GM20000 (cell line): Measurements from ENCODE around the gene LRP3.

ENCODE experiments used
- DNase-seq: peaks from one replicate; pipeline ENCODE4 v3.0.0; 2012; ENCODE audit warnings: low spot score
- TF ChIP-seq, protein P1 (sequence below): IDR thresholded peaks from 2 replicates; pipeline ENCODE4 v1.5.1; 2012; ENCODE audit warnings: mild to moderate bottlenecking, control low read depth; ENCODE audit errors: extremely low read depth, missing control alignments

The LRP3 gene

DNA sequence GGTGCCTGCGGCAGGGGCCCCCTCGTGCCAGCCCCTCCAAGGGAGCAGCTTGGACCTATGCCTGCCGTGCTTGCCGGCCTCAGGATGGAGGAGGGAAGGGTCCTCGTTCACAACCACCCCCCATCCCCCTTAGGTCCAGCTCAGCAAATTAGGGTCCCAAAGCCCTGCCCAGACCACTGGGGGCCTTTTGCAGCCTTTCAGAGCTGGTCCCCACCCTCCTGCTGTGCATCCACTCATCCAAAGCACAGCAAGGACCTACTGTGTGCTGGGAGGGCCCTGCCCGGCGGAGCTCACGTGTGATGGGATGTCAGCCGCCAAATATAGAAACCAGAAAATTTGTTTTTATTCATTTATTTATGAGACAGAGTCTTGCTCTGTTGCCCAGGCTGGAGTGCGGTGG is 48.0 kb downstream of the LRP3 start:
- TF ChIP-seq, protein P1, sequence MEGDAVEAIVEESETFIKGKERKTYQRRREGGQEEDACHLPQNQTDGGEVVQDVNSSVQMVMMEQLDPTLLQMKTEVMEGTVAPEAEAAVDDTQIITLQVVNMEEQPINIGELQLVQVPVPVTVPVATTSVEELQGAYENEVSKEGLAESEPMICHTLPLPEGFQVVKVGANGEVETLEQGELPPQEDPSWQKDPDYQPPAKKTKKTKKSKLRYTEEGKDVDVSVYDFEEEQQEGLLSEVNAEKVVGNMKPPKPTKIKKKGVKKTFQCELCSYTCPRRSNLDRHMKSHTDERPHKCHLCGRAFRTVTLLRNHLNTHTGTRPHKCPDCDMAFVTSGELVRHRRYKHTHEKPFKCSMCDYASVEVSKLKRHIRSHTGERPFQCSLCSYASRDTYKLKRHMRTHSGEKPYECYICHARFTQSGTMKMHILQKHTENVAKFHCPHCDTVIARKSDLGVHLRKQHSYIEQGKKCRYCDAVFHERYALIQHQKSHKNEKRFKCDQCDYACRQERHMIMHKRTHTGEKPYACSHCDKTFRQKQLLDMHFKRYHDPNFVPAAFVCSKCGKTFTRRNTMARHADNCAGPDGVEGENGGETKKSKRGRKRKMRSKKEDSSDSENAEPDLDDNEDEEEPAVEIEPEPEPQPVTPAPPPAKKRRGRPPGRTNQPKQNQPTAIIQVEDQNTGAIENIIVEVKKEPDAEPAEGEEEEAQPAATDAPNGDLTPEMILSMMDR = no peak
- DNase-seq = no peak

DNA sequence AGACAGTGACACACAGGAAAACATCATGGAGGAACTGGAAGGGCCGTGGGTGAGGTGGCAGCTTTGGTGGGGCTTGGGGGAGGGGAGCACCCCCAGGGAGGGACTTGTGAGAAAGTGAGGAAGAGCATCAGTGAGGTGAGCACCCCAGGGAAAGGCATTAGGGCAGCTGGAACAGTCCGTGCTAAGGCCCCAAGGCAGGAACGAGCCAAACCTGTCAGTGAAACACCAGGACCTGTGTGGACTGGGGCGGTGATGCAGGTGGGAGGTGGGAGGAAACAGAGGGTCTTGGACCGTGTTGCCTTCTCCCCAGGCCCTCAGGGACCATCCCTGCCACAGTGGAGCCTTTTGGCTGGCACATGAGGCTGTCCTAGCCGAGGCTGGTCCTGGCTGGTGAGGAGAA is 48.8 kb downstream of the LRP3 start:
- TF ChIP-seq, protein P1 = no peak
- DNase-seq = no peak

DNA sequence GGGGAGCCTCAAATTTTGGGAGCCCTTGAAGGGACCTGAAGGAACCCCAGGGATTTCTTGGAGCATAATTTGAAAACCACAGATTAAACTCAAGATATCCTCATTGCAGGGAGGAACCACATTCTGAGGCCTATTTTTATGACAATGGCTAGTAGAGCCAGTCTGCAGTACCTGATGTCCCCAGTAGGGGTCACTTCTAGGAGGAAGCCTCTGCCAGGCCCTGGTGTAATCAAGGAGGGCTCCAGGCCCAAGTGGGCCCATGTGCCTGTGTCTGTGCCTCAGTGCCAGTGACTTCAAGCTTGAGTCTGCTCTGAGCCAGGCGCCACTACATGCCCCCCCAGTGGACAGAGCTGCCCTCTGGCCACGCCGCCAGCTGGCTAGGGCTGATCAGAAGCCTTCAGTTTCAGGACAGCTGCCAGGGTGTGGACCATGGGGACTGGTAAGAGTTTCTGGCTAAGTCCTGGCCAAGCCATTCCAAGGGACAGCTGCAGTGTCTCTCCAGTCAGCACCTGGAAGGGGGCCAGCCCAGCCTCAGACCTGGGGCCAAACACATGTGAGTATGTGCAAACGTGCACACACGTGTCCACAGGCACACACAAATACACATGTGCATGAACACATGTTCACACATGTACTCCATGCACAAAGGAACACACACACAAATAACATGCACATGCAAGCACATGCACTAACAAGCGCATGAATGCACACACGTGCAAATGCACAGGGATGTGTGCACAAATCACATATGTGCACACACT is 52.0 kb downstream of the LRP3 start:
- no peak for DNase-seq

DNA sequence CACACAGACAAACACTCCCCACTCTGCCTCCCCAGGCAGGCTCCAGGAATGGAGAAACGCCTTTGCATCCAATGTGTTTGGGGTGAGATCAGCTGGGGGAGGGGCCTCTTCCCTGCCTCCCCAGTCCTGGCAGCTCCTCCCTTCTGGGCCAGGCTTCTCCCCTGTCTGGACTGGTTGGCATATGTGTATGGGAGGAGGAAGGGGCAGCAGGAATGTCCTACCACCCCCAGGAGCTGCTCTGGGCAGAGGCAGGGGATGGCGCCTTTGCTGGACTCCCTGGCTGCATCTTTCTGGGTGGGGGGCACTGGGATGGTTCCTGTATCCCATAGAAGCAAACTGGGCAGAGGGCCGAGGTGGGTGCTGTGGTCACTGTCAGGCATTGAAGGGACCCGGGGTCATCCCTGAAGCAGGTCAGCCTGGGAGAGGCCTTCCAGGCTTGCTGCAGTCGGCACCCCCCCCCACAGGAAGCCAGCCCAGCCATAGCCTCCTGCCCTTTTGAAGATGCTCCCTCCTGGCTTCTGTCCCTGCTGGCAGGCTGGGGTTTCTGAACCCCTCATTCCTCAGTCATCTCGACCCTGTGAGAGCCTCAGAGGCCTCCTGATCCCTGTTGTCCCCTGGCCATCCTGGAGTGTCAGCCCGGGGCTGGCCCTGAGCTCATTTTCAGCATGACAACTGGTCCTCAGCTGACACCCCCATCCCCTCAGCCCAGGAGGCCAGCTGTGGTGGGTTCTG is 52.7 kb downstream of the LRP3 start:
- TF ChIP-seq, protein P1 = no peak
- no peak for DNase-seq

More for the DNA sequence above, 52.0 kb downstream of the LRP3 start:
- TF ChIP-seq, protein P1 = no peak

DNA sequence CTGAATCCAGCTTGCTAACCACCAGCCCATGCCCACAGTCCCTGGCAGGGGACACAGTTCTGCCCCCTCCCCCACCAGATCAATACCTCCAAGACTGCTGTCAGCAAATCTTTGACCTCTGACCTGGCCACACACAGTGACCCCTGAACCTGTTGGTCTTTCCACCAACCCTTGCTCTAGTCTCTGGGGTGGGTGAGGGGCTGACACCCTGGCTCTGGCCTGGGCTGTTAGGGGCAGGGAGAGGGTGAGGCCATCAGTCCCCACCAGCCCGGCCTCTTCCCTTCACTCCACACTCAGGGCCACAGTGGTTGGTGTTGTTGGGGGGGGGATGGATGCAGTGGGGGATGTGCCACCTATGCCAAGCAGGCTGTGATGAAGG is 53.3 kb downstream of the LRP3 start:
- DNase-seq = no peak
- TF ChIP-seq, protein P1 = no peak

DNA sequence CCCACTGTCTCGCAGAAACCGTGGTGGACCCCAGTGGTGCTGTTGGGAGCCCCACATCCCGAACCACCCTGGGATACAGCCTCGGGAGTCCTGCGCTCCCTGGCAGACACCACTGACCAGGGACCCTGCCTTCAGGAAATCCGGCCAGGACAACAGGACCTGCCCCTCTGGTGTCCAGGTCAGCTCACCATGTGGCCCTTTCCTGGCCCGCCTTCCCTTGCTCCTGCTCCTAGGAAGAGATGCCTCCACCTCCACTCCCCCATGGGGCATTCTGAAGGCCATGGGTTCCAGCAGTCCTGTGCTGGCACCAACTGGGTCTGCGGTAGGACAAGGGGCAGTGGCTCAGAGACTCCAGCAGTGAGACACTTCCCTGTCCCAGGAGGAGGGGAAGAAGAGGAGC is 54.0 kb downstream of the LRP3 start:
- no peak for DNase-seq
- TF ChIP-seq, protein P1 = no peak

DNA sequence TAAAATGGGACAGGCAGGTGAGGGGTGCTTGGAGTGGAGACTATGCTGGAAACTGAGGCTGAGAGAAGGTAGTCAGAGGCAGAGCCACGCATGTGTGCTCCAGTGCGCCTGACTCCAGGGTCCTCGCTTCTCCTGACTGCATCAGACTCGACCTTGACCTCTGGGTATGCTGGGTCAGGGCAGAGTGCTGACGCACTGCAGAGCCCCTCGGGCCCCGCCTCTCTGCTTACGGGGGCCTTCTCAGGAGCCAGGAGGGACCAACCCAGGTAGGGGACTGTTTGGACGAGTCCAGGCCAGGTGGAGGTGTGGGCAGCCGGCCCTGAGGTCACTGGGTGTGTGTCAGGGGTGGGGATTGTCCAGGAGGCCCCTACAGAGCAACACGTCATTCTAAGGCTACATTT is 54.4 kb downstream of the LRP3 start:
- TF ChIP-seq, protein P1 = no peak
- DNase-seq = no peak
